Muscle of leg (tissue), 16 donors: Measurements from ENCODE around the gene PIAS1. TPM values are rescaled to one million over a fixed set of nuclear protein-coding genes. Genes with fewer than 3 reads are reported as not detected.
A peak's percentile ranks its signal among the peaks of the same experiment; 100 is the strongest.
"Not testable (repeated sequence)": the region's sequence is repeated elsewhere in the genome, so short reads cannot be mapped to it uniquely, and the experiment has no call there.

Experiments used
- DNase-seq: peaks from one replicate; pipeline ENCODE4 v3.0.0; 2013
- H3K27ac ChIP-seq: one replicate; pipeline ENCODE4 v1.5.1; 2013; ENCODE audit warnings: mild to moderate bottlenecking, low read length, control low read depth
- H3K27me3 ChIP-seq: one replicate; pipeline ENCODE4 v1.6.1; 2013; ENCODE audit warnings: low read length; ENCODE audit not compliant: control insufficient read depth, insufficient read depth
- H3K36me3 ChIP-seq: one replicate; pipeline ENCODE4 v1.6.1; 2013; ENCODE audit warnings: low read length; ENCODE audit not compliant: control insufficient read depth, insufficient read depth
- H3K4me1 ChIP-seq: one replicate; pipeline ENCODE4 v1.6.1; 2013; ENCODE audit warnings: low read length; ENCODE audit not compliant: control insufficient read depth, insufficient read depth
- H3K4me3 ChIP-seq: one replicate; pipeline ENCODE4 v1.5.1; 2013; ENCODE audit warnings: low read length, control low read depth
- H3K9me3 ChIP-seq: replicated peaks from 2 replicates; pipeline ENCODE4 v1.6.1; 2013; ENCODE audit warnings: low read depth, low read length; ENCODE audit not compliant: control insufficient read depth
- WGBS: methylation state at CpG from one replicate; pipeline ENCODE4 v1.1.5; 2013; ENCODE audit warnings: missing lambda C conversion rate; ENCODE audit not compliant: insufficient coverage; 5-methylcytosine and 5-hydroxymethylcytosine counted together
- long read RNA-seq, 11 donors: transcript quantifications; one replicate each; lab custom pipeline, GENCODE V29; 2026
- polyA plus RNA-seq, 8 donors: library from polyadenylated mRNA; unstranded; fragments of 120-200 nt; gene quantifications; one replicate each; pipeline versions ENCODE4 v1.2.1 to v1.2.3, GENCODE V29; 2013; ENCODE audit warnings: inconsistent platforms in 1 of 8, low replicate concordance in 1 of 8; ENCODE audit not compliant: insufficient read length in 8 of 8, insufficient read depth in 1 of 8
- total RNA-seq: library from RNA; stranded (reverse); fragments of 120-200 nt; gene quantifications from one replicate; pipeline ENCODE4 v1.2.4, GENCODE V29; 2013

PIAS1 gene
- total RNA-seq (18.8 TPM), polyA plus RNA-seq (10 to 100 TPM; 22.8 to 31.9 (median 25.9) TPM)
- long read RNA-seq, donor 1, full-length matches to known transcripts = 6 of 6 reads
- long read RNA-seq, donor 1, partial matches to known transcripts = 0 of 6 reads
- long read RNA-seq, donor 1, other reads (novel, unspliced or antisense) = 0 of 6 reads
- long read RNA-seq, donor 2 = 0 reads
- long read RNA-seq, donor 3, full-length matches to known transcripts = 8 of 8 reads
- long read RNA-seq, donor 3, partial matches to known transcripts = 0 of 8 reads
- long read RNA-seq, donor 3, other reads (novel, unspliced or antisense) = 0 of 8 reads
- long read RNA-seq, donor 4 = 0 reads
- long read RNA-seq, donor 5, full-length matches to known transcripts = 11 of 28 reads
- long read RNA-seq, donor 5, partial matches to known transcripts = 17 of 28 reads
- long read RNA-seq, donor 5, other reads (novel, unspliced or antisense) = 0 of 28 reads
- long read RNA-seq, donor 6, full-length matches to known transcripts = 5 of 25 reads
- long read RNA-seq, donor 6, partial matches to known transcripts = 11 of 25 reads
- long read RNA-seq, donor 6, other reads (novel, unspliced or antisense) = 9 of 25 reads
- long read RNA-seq, donor 7, full-length matches to known transcripts = 2 of 24 reads
- long read RNA-seq, donor 7, partial matches to known transcripts = 15 of 24 reads
- long read RNA-seq, donor 7, other reads (novel, unspliced or antisense) = 7 of 24 reads
- long read RNA-seq, donor 8, full-length matches to known transcripts = 3 of 8 reads
- long read RNA-seq, donor 8, partial matches to known transcripts = 5 of 8 reads
- long read RNA-seq, donor 8, other reads (novel, unspliced or antisense) = 0 of 8 reads
- long read RNA-seq, donor 9, full-length matches to known transcripts = 3 of 25 reads
- long read RNA-seq, donor 9, partial matches to known transcripts = 22 of 25 reads
- long read RNA-seq, donor 9, other reads (novel, unspliced or antisense) = 0 of 25 reads
- long read RNA-seq, donor 10, full-length matches to known transcripts = 7 of 39 reads
- long read RNA-seq, donor 10, partial matches to known transcripts = 32 of 39 reads
- long read RNA-seq, donor 10, other reads (novel, unspliced or antisense) = 0 of 39 reads
- long read RNA-seq, donor 11, full-length matches to known transcripts = 4 of 14 reads
- long read RNA-seq, donor 11, partial matches to known transcripts = 10 of 14 reads
- long read RNA-seq, donor 11, other reads (novel, unspliced or antisense) = 0 of 14 reads

DNA sequence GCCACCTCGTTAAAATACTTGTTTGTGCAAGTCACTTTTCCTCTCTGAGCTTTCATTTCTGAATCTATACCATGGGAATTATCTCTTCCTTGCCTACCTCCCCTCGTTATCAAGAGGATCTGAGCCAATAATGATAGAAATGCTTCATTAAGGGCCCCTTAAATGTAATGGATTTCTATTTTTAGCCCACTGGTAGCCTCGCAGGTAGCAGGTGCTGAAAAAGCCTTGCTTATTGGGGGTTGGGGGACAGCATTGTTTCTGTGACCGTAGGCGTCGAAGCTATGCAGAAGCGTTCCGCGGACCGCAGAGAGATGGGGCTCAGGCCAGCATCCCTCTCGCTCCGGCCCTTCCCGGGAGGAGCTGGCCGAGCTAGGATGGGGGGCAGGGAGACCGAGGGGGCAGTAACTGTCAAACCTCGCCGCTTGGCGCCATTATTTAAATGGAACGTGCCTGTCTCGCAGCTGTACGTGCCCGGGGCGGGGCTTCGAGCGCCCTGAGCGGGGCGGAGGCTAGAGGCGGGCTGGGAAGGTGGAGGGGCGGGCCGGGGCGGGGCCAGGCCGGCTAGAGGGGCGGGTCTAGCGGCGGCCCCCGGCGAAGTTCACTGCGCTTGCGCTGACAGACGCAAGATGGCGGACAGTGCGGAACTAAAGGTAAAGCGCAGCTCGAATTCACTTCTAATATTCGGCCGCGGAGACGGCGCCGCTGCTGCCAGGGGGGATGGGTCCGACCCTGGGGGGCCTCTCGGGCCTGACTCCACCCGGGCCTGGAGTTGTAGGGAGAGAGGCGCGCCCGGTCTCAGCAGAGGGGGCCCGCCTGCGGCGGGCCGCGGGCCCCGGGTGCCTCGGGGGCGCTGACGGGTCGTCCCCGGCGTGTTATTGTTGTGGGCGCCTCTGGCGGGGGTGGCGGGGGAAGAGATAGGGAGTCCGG is at the start of gene PIAS1:
PIAS1 (plus strand) TSS at position 615 of the 927 bp plus-strand sequence; CDS start at position 627, 12 bp downstream.
- Histone ChIP-seq H3K9me3 (no peaks in the 10 kb centered on the region), H3K36me3 (no peaks in the 10 kb centered on the region), H3K4me1 (peaks cover 3% of the 10 kb centered on the region), H3K27me3 (no peaks in the 10 kb centered on the region), H3K4me3 (peak within 1 kb of the TSS; percentile 91), H3K27ac (peak within 1 kb of the TSS; percentile 94)
- WGBS = 2% methylated on average over 58 of the region's 72 CpGs
- DNase-seq = peak; percentile 96

DNA sequence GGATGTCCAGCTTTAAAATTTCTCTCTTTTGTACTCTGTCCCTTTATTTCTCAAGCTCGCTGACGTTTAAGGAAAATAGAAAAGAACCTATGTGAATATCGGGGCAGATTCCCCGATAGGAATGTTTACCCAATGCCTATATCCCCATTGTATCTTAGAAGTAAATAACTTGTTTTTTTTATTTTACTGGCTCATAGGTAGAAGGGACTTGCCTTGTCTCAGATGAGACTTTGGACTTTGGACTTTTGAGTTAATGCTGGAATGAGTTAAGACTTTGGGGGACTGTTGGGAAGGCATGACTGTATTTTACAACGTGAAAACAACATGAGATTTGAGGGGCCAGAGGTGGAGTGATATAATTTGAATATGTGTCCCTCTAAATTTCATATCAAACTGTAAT is 46.5 kb upstream of the PIAS1 start:
- not testable (repeated sequence) for DNase-seq, H3K9me3 ChIP-seq, H3K27me3 ChIP-seq, H3K27ac ChIP-seq, H3K4me3 ChIP-seq, H3K36me3 ChIP-seq, H3K4me1 ChIP-seq
- no CpG with 5 or more reads among the region's 5 CpGs for WGBS

- H3K9me3 ChIP-seq = no peaks in the 10 kb centered on the region
- DNase-seq = no peak
- no peak overlapping the region for H3K4me3 ChIP-seq
- no peaks in the 10 kb centered on the region for H3K36me3 ChIP-seq
- 86% methylated on average over 3 of the region's 14 CpGs for WGBS
- no peaks in the 10 kb centered on the region for H3K4me1 ChIP-seq
- H3K27ac ChIP-seq = no peak overlapping the region
- H3K27me3 ChIP-seq = no peaks in the 10 kb centered on the region
Measured at GRCh38 chr15:68010361-68011153, 43.6 kb upstream of the PIAS1 start.

- no peak overlapping the region for H3K27ac ChIP-seq
- H3K4me3 ChIP-seq = no peak overlapping the region
- no peaks in the 10 kb centered on the region for H3K4me1 ChIP-seq
- H3K9me3 ChIP-seq = no peaks in the 10 kb centered on the region
- H3K36me3 ChIP-seq = no peaks in the 10 kb centered on the region
- WGBS = 100% methylated on average over 1 of the region's 1 CpG
- no peak for DNase-seq
- no peaks in the 10 kb centered on the region for H3K27me3 ChIP-seq
Measured at GRCh38 chr15:68012911-68013310, 41.2 kb upstream of the PIAS1 start.

DNA sequence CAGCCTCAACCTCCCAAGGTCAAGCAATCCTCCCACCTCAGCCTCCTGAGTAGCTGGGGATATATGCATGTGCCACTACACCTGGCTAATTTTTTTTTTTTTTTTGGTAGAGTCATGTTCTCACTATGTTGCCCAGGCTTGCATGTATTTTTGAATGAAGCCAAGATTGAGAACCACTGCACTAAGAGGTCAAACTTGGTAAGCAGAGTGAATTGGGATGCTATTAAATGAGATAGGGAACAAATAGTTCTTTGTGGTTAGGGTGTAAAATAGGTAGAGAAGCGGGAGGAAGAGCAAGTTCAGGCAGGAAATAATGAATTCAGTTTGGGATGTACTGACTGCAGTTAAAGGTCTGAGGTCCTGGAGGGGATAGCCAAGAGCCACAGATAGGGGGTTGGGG is 39.9 kb upstream of the PIAS1 start:
- WGBS = 82% methylated on average over 1 of the region's 1 CpG
- no peak overlapping the region for H3K4me3 ChIP-seq
- H3K27ac ChIP-seq = no peak overlapping the region
- no peaks in the 10 kb centered on the region for H3K36me3 ChIP-seq
- H3K4me1 ChIP-seq = no peaks in the 10 kb centered on the region
- no peaks in the 10 kb centered on the region for H3K9me3 ChIP-seq
- no peaks in the 10 kb centered on the region for H3K27me3 ChIP-seq
- no peak for DNase-seq

- no peak for DNase-seq
- H3K36me3 ChIP-seq = no peaks in the 10 kb centered on the region
- whole genome bisulfite sequencing = no CpG with 5 or more reads among the region's 3 CpGs
- no peaks in the 10 kb centered on the region for H3K4me1 ChIP-seq
- H3K27ac ChIP-seq = no peak overlapping the region
- H3K27me3 ChIP-seq = no peaks in the 10 kb centered on the region
- no peak overlapping the region for H3K4me3 ChIP-seq
- no peaks in the 10 kb centered on the region for H3K9me3 ChIP-seq
Measured at GRCh38 chr15:68015244-68015643, 38.9 kb upstream of the PIAS1 start.

- 70% methylated on average over 6 of the region's 6 CpGs for WGBS
- Histone ChIP-seq H3K27me3 (no peaks in the 10 kb centered on the region), H3K9me3 (no peaks in the 10 kb centered on the region), H3K27ac (no peak overlapping the region), H3K36me3 (no peaks in the 10 kb centered on the region), H3K4me1 (no peaks in the 10 kb centered on the region), H3K4me3 (no peak overlapping the region)
- DNase-seq = no peak
Measured at GRCh38 chr15:68017201-68017600, 36.9 kb upstream of the PIAS1 start.

DNA sequence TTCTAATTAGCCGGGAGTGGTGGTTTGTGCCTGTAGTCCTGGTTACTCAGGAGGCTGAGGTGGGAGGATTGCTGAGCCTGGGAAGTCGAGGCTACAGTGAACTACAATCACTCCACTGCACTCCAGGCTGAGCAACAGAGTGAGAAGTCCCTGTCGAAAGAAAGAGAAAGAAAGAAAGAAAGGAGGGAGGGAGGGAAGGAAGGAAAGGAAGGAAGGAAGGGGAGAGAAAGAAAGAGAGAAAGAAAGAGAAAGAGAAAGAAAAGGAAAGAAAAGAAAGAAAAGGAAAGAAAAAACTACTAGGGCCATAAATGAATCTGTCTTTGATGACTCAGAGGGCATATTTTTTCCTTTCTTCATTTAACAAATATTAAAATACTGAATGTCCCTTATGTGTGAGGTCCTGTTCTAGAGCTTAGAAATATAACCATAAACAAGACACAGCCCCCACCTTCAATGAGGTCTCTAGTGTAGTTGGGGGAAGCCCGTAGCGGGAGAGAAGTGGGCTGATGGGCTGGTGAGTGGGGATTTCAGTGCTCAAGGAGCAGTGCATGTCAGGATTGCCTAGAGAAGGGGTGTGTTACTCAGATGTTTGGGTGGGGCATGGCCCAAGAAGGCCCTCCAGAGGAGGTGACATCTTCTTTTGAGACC is 35.2 kb upstream of the PIAS1 start:
- Histone ChIP-seq H3K36me3 (no peaks in the 10 kb centered on the region), H3K4me3 (no peak overlapping the region), H3K4me1 (no peaks in the 10 kb centered on the region), H3K27ac (no peak overlapping the region), H3K9me3 (no peaks in the 10 kb centered on the region), H3K27me3 (no peaks in the 10 kb centered on the region)
- WGBS = 67% methylated on average over 1 of the region's 5 CpGs
- no peak for DNase-seq
